Measurements from ENCODE around the gene ASB10. TPM values are rescaled to one million over a fixed set of nuclear protein-coding genes. Genes with fewer than 3 reads are reported as not detected.
A peak's percentile ranks its signal among the peaks of the same experiment; 100 is the strongest.

ASB10 gene
- total and polyA plus RNA-seq, 2 of the 8 experiments (the other 6 are each of a cell fraction or from before 2014, with no cell fraction given): not detected

DNA sequence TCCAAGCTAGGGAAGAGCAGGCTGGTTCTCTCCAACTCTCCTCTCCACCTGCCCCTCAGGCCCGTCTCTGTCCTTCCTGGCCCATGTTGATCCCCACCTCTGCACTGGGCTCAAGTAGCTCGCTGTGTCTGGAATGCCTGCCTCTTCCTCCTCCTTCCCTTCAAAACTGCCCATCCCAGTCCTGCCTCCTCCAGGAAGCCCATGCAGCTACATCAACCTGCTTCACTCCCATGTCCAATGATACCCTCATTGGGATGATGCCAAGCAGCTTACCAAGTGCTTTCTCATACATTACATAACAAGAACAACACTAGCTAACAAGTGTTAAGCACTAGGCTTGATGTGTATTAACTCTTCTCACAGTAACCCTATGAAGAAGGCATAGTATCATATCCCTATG lies 8.2 kb downstream of the ASB10 start:
- H2BK15ac ChIP-seq (ENCODE audit: low read length): no peak overlapping the region
- H3K18ac ChIP-seq (ENCODE audit: extremely low read depth, low read length): no peak overlapping the region
- H3K4me1 ChIP-seq (replicated peaks in 1 of 4; ENCODE audit: control insufficient read depth in 3 of 4, insufficient read depth in 4 of 4, low read length in 3 of 4): no peaks in the 10 kb centered on the region; a peak in 1 of 7 replicates
- no peak overlapping the region for H3K27ac ChIP-seq (ENCODE audit: low read depth, low read length)
- peaks cover 6 to 20% (median 19%) of the 10 kb centered on the region in 4 experiments for H3K27me3 ChIP-seq (replicated peaks in 1 of 4; ENCODE audit: control insufficient read depth in 3 of 4, extremely low read depth in 1 of 4, insufficient read depth in 3 of 4, low read length in 3 of 4)
- no peak overlapping the region for H3K4ac ChIP-seq (replicated peaks; ENCODE audit: insufficient read length, low read depth, low read length)
- H3K23me2 ChIP-seq (ENCODE audit: low read depth, low read length): no peaks in the 10 kb centered on the region
- no peak overlapping the region for H3K4me3 ChIP-seq (ENCODE audit: extremely low read depth in 1 of 4, insufficient read depth in 2 of 4, low read depth in 3 of 4, low read length in 4 of 4)
- CTCF ChIA-PET (ENCODE audit: partially characterized antibody): interaction anchor here (0.5 to 7.4 kb wide), 12 partner anchors 9 to 167 kb away, joined by 3 to 52 read pairs (median 4); no protein-coding TSS in a partner anchor
- peaks cover 0 to 5% (median 0%) of the 10 kb centered on the region in 4 experiments; a peak in 1 of 8 replicates for H3K36me3 ChIP-seq (ENCODE audit: control insufficient read depth in 2 of 4, insufficient read depth in 4 of 4, low read length in 3 of 4)
- H2AK5ac ChIP-seq (ENCODE audit: low read depth, low read length): no peak overlapping the region
- H2BK5ac ChIP-seq (ENCODE audit: low read depth, low read length): no peak overlapping the region
- FAIRE-seq: no peak
- H2BK120ac ChIP-seq (replicated peaks; ENCODE audit: low read depth, low read length): no peak overlapping the region
- no peak overlapping the region for H4K5ac ChIP-seq (ENCODE audit: insufficient read length, low read depth, low read length)
- no peak overlapping the region for H3K23ac ChIP-seq (ENCODE audit: insufficient read length)
- peaks cover 0 to 1% of the 10 kb centered on the region in 2 experiments for H4K20me1 ChIP-seq (replicated peaks in 1 of 2; ENCODE audit: control insufficient read depth in 1 of 2, insufficient read depth in 2 of 2, low read length in 2 of 2)
- H2AFZ ChIP-seq (ENCODE audit: low read length): no peak overlapping the region
- H3K79me1 ChIP-seq (ENCODE audit: low read depth, low read length): no peaks in the 10 kb centered on the region
- 72% methylated on average over 2 of the region's 2 CpGs; no CpG with 5 or more reads in 1 of the 2 experiments for WGBS, 2 experiments (ENCODE audit: extremely low coverage in 1 of 2, insufficient coverage in 1 of 2, insufficient read length in 1 of 2, insufficient replicate concordance in 2 of 2, low coverage in 1 of 2, low lambda C conversion rate in 2 of 2, missing lambda C conversion rate in 1 of 2)
- POLR2A ChIA-PET (ENCODE audit: partially characterized antibody): interaction anchor here (0.6 kb wide), 1 partner anchor 38 kb away, joined by 3 read pairs; no protein-coding TSS in a partner anchor
- DNase-seq (ENCODE audit: low read depth in 1 of 2, low spot score in 2 of 2): no peak
- no peaks in the 10 kb centered on the region for H3K79me2 ChIP-seq (ENCODE audit: control insufficient read depth in 1 of 2, insufficient read depth in 2 of 2, low read length in 2 of 2)
- H4K8ac ChIP-seq (ENCODE audit: extremely low read depth, insufficient read depth, low read length): peak overlapping the region; percentile 63; the same call in 1 of the 2 replicates
- H2BK20ac ChIP-seq (ENCODE audit: low read length): no peak overlapping the region
- H3K56ac ChIP-seq (replicated peaks; ENCODE audit: insufficient read length, low read depth, low read length): no peak overlapping the region
- H3K9me3 ChIP-seq (ENCODE audit: insufficient read depth in 2 of 2, low read depth in 1 of 2, low read length in 1 of 2): peaks cover 1 to 10% of the 10 kb centered on the region in 2 experiments; a peak in 2 of 4 replicates
- no peak overlapping the region for H2BK12ac ChIP-seq (ENCODE audit: low read depth, low read length)
- no peak overlapping the region for H4K91ac ChIP-seq (replicated peaks; ENCODE audit: insufficient read length, low read length)
- no peak overlapping the region for H3K14ac ChIP-seq (ENCODE audit: insufficient read length)
- no peak overlapping the region for H3K4me2 ChIP-seq (ENCODE audit: insufficient read depth in 1 of 2, low read depth in 2 of 2, low read length in 2 of 2)
- H3K9ac ChIP-seq (replicated peaks in 1 of 4; ENCODE audit: extremely low read depth in 1 of 4, low read depth in 3 of 4, low read length in 3 of 4): no peak overlapping the region
- TF ChIP-seq RNF2 (IDR thresholded peaks at IDR 0.05; ENCODE audit: borderline replicate concordance, low read depth, low read length, missing control alignments, poor library complexity, severe bottlenecking) (no peak), KDM4A (IDR thresholded peaks at IDR 0.05; ENCODE audit: low read depth, low read length, severe bottlenecking) (no peak), SAP30 (IDR thresholded peaks at IDR 0.05; ENCODE audit: insufficient read depth, insufficient replicate concordance, low read length) (no peak), CTBP2 (IDR thresholded peaks at IDR 0.05; ENCODE audit: borderline replicate concordance, insufficient read depth, insufficient read length, low read length) (no peak), HDAC6 (IDR thresholded peaks at IDR 0.05; ENCODE audit: low read depth, low read length) (no peak), RBBP5 (IDR thresholded peaks at IDR 0.05; ENCODE audit: borderline replicate concordance, low read depth, low read length) (no peak), TAF1 (IDR thresholded peaks at IDR 0.05; ENCODE audit: low read depth, low read length) (no peak), JUN (IDR thresholded peaks at IDR 0.05; ENCODE audit: low read depth, low read length) (no peak), TCF12 (IDR thresholded peaks at IDR 0.05; ENCODE audit: low read depth, low read length) (no peak), POLR2A (IDR thresholded peaks at IDR 0.05; ENCODE audit: control extremely low read depth in 1 of 2, low read depth in 2 of 2, low read length in 2 of 2) (no peak), SIX5 (IDR thresholded peaks at IDR 0.05; ENCODE audit: low read depth, low read length) (no peak), CHD2 (IDR thresholded peaks at IDR 0.05; ENCODE audit: low read length) (no peak), BCL11A (IDR thresholded peaks at IDR 0.05; ENCODE audit: low read depth in 2 of 2, low read length in 2 of 2) (no peak), YY1 (IDR thresholded peaks at IDR 0.05; ENCODE audit: low read depth, low read length) (no peak), SP2 (IDR thresholded peaks at IDR 0.05; ENCODE audit: low read length) (no peak)
